Stimulated activated naive CD8-positive, alpha-beta T cell treated with anti-CD3 and anti-CD28 coated beads, Interleukin-15, Interleukin-2, amounts not matched to agents 100 ng/mL and 50 ng/mL, for 24 hours (primary cell): ENCODE results near the gene PAX7.
"Not testable (repeated sequence)": the region's sequence is repeated elsewhere in the genome, so short reads cannot be mapped to it uniquely, and the experiment has no call there.

Experiments used
- H3K27ac Mint-ChIP-seq: one replicate; pipeline ENCODE4 v1.8.0; 2021; ENCODE audit warnings: mild to moderate bottlenecking, mixed read lengths
- H3K27me3 Mint-ChIP-seq: one replicate; pipeline ENCODE4 v1.8.0; 2021; ENCODE audit warnings: mixed read lengths
- H3K36me3 Mint-ChIP-seq: one replicate; pipeline ENCODE4 v1.8.0; 2021; ENCODE audit warnings: low read depth, mixed read lengths
- H3K4me1 Mint-ChIP-seq: one replicate; pipeline ENCODE4 v1.8.0; 2021; ENCODE audit warnings: low read depth, mixed read lengths
- H3K4me3 Mint-ChIP-seq: one replicate; pipeline ENCODE4 v1.8.0; 2021; ENCODE audit warnings: mild to moderate bottlenecking, mixed read lengths
- H3K9me3 Mint-ChIP-seq: one replicate; pipeline ENCODE4 v1.8.0; 2021; ENCODE audit warnings: mixed read lengths

The PAX7 gene

DNA sequence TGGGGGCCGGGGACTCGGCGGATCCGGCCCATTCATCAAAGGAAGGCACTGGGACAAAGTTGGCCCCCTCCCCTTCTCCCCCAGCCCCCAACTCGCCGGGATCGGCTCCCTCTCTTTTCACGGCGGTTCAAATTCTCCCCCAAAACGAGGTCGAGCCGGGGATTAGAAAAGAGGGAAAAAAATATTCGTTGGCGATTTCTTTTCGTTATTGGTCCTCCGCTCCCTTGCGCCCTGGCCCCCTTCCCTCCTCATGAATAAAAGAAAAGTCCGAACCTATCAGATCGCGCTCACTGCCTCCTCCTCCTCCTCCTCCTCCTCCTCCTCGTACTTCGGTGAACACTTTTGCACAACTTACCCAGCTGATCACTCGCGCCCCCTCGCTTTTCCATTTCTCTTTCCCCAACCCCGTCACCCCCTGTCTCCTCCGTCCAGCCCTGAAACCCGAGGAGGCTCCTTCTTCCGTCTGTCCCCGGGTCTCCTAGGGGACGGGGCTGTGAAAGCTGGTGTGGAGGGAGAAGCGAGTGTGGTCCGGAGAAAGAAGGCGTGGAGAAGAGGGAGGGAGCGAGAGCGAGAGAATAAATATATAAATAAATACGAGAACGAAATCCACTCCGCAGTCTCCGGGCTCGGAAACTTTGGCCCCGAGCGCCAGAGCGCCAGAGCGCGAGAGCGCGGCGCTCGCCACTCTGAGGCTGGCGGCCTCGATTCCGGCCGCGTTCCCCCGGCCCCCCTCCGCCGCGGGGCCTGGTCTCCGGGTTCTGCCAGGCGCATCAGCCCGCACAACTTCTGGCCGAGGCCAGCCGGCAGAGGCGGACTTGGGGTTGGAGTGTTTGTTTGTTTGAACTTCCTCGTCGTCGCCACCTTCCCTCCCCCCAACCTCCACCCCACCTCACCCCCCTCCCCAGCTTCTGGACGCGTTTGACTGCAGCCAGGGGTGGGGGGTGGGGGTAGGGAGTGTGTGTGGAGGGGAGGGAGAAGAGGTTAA lies at the start of gene PAX7:
TSS of gene PAX7 (plus strand) at position 336 of the 985 bp plus-strand sequence. CDS start 758 bp downstream, outside the sequence.
- no peaks in the 10 kb centered on the region for H3K36me3 Mint-ChIP-seq
- H3K4me3 Mint-ChIP-seq, result peak within 1 kb of the TSS; percentile 20
- peak within 1 kb of the TSS; percentile 45 for H3K27ac Mint-ChIP-seq
- peaks cover 90% of the 10 kb centered on the region for H3K27me3 Mint-ChIP-seq
- H3K9me3 Mint-ChIP-seq, result no peaks in the 10 kb centered on the region
- H3K4me1 Mint-ChIP-seq, result peaks cover 18% of the 10 kb centered on the region

DNA sequence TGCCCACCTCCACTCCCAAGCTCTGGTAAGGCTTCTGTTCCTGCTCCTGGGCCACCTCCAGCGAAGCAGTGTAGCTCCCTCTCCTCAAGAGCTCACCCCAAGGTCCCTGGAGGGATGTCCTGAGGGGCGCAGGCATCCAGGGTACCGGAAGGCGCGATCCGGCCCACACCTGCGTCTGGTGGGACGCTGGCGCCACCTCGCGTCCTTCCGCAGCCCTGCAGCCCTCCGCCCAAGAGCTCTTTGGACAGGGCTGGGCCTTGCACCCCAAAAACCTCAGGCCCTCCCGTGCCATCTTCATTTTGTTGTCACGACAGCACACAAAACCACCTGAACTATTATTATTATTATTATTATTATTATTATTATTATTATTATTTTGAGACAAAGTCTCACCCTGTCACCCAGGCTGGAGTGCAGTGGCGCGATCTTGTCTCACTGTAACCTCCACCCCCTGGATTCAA lies 49.2 kb upstream of the PAX7 start:
- no peaks in the 10 kb centered on the region for H3K4me1 Mint-ChIP-seq
- no peaks in the 10 kb centered on the region for H3K36me3 Mint-ChIP-seq
- peaks cover 6% of the 10 kb centered on the region for H3K27me3 Mint-ChIP-seq
- no peaks in the 10 kb centered on the region for H3K9me3 Mint-ChIP-seq
- no peak overlapping the region for H3K4me3 Mint-ChIP-seq
- no peak overlapping the region for H3K27ac Mint-ChIP-seq

DNA sequence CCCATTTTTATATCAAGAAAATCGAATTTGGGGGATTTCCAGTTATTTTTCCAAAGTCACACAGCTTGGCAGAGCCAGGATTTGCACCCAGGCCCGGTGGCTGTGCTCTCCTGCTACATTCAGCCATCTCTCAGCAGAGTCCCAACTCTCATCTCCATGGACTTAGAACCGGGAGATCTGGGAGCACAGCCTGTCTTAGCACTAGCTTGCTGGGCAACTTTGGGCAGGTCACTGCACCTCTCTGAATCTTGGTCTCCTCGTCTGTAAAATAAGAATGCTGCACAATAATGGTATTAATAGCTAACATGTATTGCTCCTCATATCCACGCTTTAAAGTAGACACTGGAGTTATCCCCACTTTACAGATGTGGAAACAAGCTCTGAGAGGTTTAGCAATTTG lies 47.8 kb upstream of the PAX7 start:
- no peak overlapping the region for H3K27ac Mint-ChIP-seq
- no peaks in the 10 kb centered on the region for H3K9me3 Mint-ChIP-seq
- H3K36me3 Mint-ChIP-seq, result no peaks in the 10 kb centered on the region
- H3K4me1 Mint-ChIP-seq, result no peaks in the 10 kb centered on the region
- H3K4me3 Mint-ChIP-seq, result no peak overlapping the region
- H3K27me3 Mint-ChIP-seq, result peaks cover 6% of the 10 kb centered on the region

DNA sequence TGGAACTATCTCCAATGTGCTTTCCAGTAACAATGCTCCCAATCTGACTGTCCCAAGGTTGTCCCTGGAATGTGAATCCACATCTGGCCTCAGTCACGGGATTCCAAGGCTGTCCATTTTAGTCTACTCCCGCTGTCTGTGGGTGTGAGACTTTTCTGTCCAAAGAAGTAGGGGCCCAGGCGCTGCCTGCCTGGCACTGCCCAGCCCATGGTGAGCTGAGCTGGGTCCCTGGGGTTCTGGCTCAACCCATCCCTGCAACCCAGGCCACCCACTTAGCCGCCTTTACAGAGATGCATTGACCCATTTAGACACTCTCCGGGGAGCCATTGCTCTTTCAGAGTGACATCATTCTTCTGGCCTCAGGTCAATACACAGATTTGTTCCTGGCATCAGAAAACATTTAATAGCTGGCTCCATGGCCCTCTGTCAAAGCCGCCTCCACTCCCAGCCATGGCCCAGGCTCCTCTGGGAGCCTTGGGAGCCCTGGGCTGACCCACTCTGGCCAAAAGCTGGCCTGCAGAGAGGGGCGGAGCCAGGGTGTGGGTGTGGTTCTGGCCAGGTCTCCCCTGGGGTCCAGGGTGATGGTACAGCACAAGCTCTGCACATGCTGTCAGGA lies 47.2 kb upstream of the PAX7 start:
- Mint-ChIP-seq H3K4me3 (no peak overlapping the region), H3K36me3 (no peaks in the 10 kb centered on the region), H3K4me1 (no peaks in the 10 kb centered on the region), H3K9me3 (no peaks in the 10 kb centered on the region), H3K27ac (no peak overlapping the region), H3K27me3 (peaks cover 6% of the 10 kb centered on the region)

DNA sequence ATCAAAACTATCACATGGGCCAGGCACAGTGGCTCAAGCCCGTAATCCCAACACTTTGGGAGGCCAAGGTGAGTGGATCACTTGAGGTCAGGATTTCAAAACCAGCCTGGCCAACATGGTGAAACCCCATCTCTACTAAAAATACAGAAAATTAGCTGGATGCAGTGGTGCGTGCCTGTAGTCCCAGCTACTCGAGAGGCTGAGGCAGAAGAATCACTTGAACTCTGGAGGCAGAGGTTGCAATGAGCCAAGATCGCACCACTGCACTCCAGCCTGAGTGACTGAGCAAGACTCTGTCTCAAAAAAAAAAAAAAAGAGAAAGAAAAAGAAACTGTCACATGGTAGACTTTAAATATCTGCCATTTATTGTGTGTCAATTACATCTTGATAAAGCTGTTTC lies 44.6 kb upstream of the PAX7 start:
- not testable (repeated sequence) for H3K4me1 Mint-ChIP-seq, H3K27me3 Mint-ChIP-seq, H3K27ac Mint-ChIP-seq, H3K36me3 Mint-ChIP-seq, H3K4me3 Mint-ChIP-seq, H3K9me3 Mint-ChIP-seq

DNA sequence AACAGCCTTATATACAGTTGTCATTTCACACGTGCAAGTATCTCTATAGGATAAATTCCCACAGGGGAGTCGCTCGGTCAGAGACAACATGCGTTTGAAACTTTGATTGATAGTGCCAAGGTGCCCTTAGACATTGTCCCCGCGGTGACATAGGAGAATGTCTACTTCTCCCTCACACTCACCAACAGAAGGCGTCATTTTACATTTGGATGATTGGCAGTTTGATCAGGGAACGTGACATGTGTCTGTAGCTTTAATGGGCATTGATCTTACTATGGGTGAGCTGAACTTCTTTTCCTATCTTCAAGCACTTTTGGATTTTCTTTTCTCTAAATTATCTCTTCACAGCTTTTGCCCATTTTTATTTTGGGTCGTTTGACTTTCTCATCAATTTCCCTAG lies 42.6 kb upstream of the PAX7 start:
- no peaks in the 10 kb centered on the region for H3K9me3 Mint-ChIP-seq
- peaks cover 3% of the 10 kb centered on the region for H3K27me3 Mint-ChIP-seq
- no peak overlapping the region for H3K4me3 Mint-ChIP-seq
- H3K36me3 Mint-ChIP-seq, result no peaks in the 10 kb centered on the region
- H3K27ac Mint-ChIP-seq, result no peak overlapping the region
- H3K4me1 Mint-ChIP-seq, result no peaks in the 10 kb centered on the region

DNA sequence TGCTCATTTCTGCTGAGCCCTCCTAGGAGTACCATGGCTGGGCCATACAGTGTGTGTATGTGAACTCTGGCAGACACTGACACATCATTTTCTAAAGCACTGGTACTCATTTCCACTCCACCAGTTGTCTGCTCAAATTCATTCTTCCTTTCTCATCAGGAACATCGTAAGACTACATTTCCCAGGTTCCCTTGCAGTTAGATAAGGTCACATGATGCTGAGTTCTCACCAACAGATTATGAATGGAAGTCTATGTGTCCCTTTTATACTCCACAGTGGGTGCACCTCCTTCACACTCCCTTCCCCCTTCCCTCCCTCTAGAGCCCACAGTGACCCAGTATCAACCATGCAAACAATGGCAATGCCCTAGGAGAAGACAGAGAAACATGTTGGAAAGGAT lies 38.3 kb upstream of the PAX7 start:
- H3K9me3 Mint-ChIP-seq, result no peaks in the 10 kb centered on the region
- no peak overlapping the region for H3K4me3 Mint-ChIP-seq
- no peaks in the 10 kb centered on the region for H3K4me1 Mint-ChIP-seq
- peaks cover 14% of the 10 kb centered on the region for H3K27me3 Mint-ChIP-seq
- H3K36me3 Mint-ChIP-seq, result no peaks in the 10 kb centered on the region
- no peak overlapping the region for H3K27ac Mint-ChIP-seq

DNA sequence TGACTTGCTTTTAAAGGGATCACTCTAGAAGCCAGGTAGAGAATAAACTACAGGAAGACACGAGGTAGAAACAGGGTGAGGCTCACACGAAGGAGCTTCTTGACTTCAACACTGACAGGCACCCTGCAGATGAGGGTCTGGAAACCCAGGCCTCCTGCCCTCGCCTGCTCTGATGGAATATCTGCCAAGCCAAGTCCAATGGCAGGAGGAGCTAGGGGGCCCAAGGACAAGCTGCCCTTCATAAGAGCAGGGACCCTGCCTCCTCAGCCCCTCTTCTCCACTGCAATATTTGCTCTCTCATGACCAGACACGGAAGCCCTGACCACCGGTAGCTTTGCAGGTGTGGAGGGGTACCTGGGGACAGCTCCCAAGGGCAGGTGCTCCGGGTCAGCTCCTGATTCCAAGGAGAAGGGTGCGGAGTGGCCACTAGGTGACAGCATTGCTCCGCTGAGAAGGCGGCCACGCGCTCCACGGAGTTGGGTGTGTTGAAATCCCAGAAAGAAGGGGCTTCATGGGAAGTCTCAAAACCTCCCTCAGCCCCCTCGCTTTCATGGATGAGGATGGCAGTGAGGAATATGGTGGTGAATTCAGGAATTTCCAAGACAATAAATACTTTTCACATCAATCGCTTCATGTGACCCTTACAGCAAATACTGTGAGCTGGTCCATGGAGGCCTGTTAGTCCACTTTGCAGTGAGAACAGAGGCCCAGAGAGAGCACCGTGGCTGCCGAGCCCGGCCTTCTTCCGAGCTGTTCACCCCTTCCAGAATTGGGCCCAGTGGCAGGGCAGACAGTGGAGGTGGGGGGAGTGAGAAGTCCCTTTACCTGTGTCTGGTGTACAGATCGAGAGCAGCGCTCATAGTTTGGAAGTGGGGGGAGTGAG lies 33.2 kb upstream of the PAX7 start:
- H3K27ac Mint-ChIP-seq, result no peak overlapping the region
- no peaks in the 10 kb centered on the region for H3K9me3 Mint-ChIP-seq
- H3K4me3 Mint-ChIP-seq, result no peak overlapping the region
- H3K4me1 Mint-ChIP-seq, result no peaks in the 10 kb centered on the region
- peaks cover 33% of the 10 kb centered on the region for H3K27me3 Mint-ChIP-seq
- no peaks in the 10 kb centered on the region for H3K36me3 Mint-ChIP-seq

DNA sequence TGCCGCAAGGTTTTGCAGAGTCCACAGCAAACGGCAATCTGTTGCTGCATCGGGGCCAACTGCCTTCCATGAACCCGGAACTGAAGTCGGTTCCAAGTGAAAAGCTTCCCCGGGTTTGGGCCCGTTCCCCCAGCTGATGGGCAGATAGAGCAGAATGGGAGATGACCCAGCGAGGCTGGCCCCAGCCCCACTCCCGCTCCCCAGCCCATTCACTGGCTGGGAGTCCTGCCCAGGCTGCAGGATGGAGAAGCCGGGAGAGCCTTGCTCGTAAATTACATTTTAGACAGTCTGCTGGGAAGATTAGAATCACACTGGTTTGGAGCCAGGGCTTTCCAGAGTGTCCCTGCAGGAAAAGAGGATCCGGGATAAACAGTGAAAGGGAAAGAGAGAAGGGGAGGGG lies 31.6 kb upstream of the PAX7 start:
- peaks cover 28% of the 10 kb centered on the region for H3K27me3 Mint-ChIP-seq
- H3K4me3 Mint-ChIP-seq, result no peak overlapping the region
- H3K4me1 Mint-ChIP-seq, result no peaks in the 10 kb centered on the region
- H3K9me3 Mint-ChIP-seq, result no peaks in the 10 kb centered on the region
- H3K27ac Mint-ChIP-seq, result no peak overlapping the region
- H3K36me3 Mint-ChIP-seq, result no peaks in the 10 kb centered on the region

DNA sequence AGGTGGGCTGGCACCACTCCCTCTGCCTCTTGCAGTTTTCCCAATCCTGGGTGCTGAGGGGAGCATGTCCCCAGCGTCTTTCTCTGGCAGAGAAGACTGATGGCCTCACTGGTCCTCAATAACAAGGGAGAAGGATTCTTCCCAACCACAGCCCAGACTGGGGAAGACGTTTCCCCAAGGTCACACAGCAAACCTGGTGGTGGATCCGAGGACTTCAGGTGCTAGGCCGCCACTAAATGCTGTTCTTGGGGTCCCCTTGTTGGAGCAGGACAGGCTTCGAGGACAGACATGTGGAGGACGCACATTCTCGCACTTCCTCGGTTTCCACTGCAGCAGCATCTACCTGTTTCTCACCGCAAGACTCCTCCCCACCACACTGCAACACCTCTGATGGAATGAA lies 30.9 kb upstream of the PAX7 start:
- Mint-ChIP-seq H3K9me3 (no peaks in the 10 kb centered on the region), H3K27ac (no peak overlapping the region), H3K4me1 (no peaks in the 10 kb centered on the region), H3K27me3 (peaks cover 24% of the 10 kb centered on the region), H3K36me3 (no peaks in the 10 kb centered on the region), H3K4me3 (no peak overlapping the region)

DNA sequence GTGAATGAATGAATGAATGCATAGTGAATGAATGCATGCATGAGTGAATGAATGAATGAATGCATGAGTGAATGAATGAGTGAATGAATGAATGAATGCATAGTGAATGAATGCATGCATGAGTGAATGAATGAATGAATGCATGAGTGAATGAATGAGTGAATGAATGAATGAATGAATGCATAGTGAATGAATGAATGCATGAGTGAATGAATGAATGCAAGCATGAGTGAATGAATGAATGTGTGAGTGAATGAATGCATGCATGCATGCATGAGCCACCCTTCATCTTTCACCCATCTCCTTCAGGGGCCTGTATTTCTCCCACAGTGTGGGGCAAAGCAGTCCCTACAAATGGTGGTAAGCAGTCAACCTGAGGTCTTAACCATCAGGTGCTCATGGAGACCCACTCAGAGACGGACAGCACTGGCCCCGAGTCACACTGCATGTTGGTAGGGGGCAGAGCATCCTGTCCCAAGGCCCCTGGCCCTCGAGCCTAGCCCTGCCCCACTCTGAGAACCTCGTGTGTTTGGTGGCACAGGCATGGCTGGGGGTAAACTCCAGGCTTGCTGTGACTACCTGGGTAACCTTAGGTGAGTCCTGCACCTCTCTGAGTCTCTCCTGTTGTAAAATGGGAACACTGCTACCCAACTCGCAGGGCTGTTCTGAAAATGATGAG lies 28.0 kb upstream of the PAX7 start:
- H3K4me3 Mint-ChIP-seq, result no peak overlapping the region
- H3K36me3 Mint-ChIP-seq, result no peaks in the 10 kb centered on the region
- peaks cover 16% of the 10 kb centered on the region for H3K27me3 Mint-ChIP-seq
- no peaks in the 10 kb centered on the region for H3K4me1 Mint-ChIP-seq
- no peak overlapping the region for H3K27ac Mint-ChIP-seq
- H3K9me3 Mint-ChIP-seq, result no peaks in the 10 kb centered on the region

DNA sequence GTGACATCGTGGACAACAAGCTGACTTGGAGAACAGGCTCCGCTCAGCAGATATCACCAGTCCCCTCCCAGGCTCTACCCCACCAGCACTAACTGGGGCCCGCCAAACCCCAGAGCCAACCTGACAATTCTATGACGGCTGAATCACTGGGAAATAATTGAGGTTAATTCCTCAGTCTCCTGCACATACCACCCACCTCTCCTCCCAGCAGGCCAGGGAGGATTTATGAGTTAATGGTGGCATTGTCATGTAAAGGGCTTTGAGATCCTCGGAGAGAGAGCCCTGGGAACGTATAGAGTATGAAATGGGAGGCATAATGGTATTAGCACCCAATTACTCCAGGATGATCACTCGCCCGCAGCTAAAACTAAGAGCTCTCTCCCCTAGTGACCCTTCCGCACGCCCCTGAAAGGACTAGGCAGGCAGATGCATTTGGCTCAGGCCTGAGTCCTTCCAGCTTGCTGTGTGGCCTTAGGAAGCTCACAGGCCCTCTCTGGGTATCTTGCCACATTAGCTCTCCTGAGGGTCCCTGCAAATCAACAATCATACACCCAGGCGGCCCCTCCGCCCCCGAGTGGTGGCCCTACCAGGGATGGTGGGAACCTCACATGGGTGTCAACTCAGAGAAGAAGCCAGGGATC lies 27.3 kb upstream of the PAX7 start:
- Mint-ChIP-seq H3K4me1 (no peaks in the 10 kb centered on the region), H3K27me3 (peaks cover 13% of the 10 kb centered on the region), H3K36me3 (no peaks in the 10 kb centered on the region), H3K9me3 (no peaks in the 10 kb centered on the region), H3K27ac (no peak overlapping the region), H3K4me3 (no peak overlapping the region)

DNA sequence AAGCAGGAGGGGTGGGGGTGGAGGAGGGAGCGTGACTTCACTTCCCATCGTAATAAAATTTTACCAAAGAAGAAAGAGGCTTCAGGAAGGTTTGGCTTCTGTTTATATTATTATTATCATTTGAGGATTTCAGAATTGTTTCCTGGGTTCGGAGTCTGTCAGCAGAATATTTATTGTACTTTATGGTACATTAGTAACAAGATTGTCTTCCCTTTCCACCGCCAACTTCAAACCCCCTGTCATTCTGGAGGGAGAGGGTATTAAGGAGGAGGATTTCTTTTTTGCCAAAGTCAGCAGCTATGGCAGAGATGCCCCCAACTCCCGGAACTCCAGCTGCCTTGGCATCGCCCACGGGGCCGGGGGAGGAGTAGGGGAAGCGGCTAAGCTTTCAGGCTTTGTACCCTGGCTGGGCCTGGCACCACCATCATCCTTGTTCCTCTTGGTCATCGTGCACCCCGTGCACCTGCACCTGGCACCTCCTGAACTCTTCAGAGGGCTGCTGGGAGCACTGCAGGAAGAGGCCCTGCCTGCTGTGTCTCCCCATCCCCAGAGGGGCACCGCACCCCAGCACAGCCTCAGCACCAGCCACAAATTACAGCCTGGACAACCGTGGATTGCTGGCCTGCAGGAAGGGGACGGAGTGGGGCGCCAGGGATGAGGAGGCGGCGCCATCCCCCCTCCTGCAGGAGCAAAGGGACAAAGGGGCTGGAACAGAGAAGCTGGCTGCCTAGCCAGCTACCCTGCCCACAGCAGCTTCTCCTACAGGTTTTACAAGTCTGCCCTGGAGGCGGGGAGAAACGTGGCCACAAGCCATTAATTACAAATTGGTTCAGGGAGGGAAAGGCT lies 24.0 kb upstream of the PAX7 start:
- H3K4me3 Mint-ChIP-seq, result no peak overlapping the region
- peaks cover 12% of the 10 kb centered on the region for H3K27me3 Mint-ChIP-seq
- H3K9me3 Mint-ChIP-seq, result no peaks in the 10 kb centered on the region
- H3K27ac Mint-ChIP-seq, result no peak overlapping the region
- H3K36me3 Mint-ChIP-seq, result no peaks in the 10 kb centered on the region
- no peaks in the 10 kb centered on the region for H3K4me1 Mint-ChIP-seq
